ENCODE data around the gene FOXL3. TPM values are rescaled to one million over a fixed set of nuclear protein-coding genes. Genes with fewer than 3 reads are reported as not detected.

Gene FOXL3
- total RNA-seq, 1 experiment from 2014 or later, result not detected

- Mint-ChIP-seq H3K4me1 (no peaks in the 10 kb centered on the region), H3K27me3 (ENCODE audit: low read depth) (peaks cover 3% of the 10 kb centered on the region; the same call in 1 of the 2 replicates), H3K36me3 (peaks cover 8% of the 10 kb centered on the region; the same call in 1 of the 2 replicates), H3K27ac (no peak overlapping the region), H3K4me3 (no peak overlapping the region), H3K9me3 (peaks cover 13% of the 10 kb centered on the region)
- POLR2A ChIA-PET, result no interaction called here
- ATAC-seq (no peak), DNase-seq (ENCODE audit: low spot score) (no peak)
- CTCF ChIA-PET, result no interaction called here
- TF ChIP-seq EMX1 (CRISPR knock-in tag; IDR thresholded peaks at IDR 0.05) (no peak), AFF4 (CRISPR knock-in tag; IDR thresholded peaks at IDR 0.05; ENCODE audit: borderline replicate concordance) (no peak), KAT7 (CRISPR knock-in tag; IDR thresholded peaks at IDR 0.05; ENCODE audit: borderline replicate concordance) (no peak), ZNF425 (CRISPR knock-in tag; conservative IDR thresholded peaks at IDR 0.05) (no peak), FOXJ3 (CRISPR knock-in tag; IDR thresholded peaks at IDR 0.05; ENCODE audit: borderline replicate concordance) (no peak), ZNF532 (CRISPR knock-in tag; IDR thresholded peaks at IDR 0.05; ENCODE audit: borderline replicate concordance) (no peak), NFYB (CRISPR knock-in tag; conservative IDR thresholded peaks at IDR 0.05; ENCODE audit: low read depth) (no peak), ZBTB43 (CRISPR knock-in tag; IDR thresholded peaks at IDR 0.05) (no peak), JUN (CRISPR knock-in tag; IDR thresholded peaks at IDR 0.05) (no peak), ZBTB21 (CRISPR knock-in tag; IDR thresholded peaks at IDR 0.05; ENCODE audit: borderline replicate concordance) (no peak), USF2 (CRISPR knock-in tag; IDR thresholded peaks at IDR 0.05) (no peak), NR3C1 (CRISPR knock-in tag; conservative IDR thresholded peaks at IDR 0.05; ENCODE audit: low read depth) (no peak), ZNF232 (CRISPR knock-in tag; IDR thresholded peaks at IDR 0.05) (no peak), ATF1 (CRISPR knock-in tag; IDR thresholded peaks at IDR 0.05) (no peak)
Measured at GRCh38 chr7:281637-282036, 8.3 kb upstream of the FOXL3 start.
